Pancreas (tissue), 10 donors: Measurements from ENCODE around the gene SLC2A10. TPM values are rescaled to one million over a fixed set of nuclear protein-coding genes. Genes with fewer than 3 reads are reported as not detected.

Experiments used
- ATAC-seq, 4 donors: fragments of 200-7000 bp; cut with Tn5 transposase; one replicate each; pipeline versions ENCODE4 v1.8.0 to v1.9.1; 2020; ENCODE audit warnings: mild to moderate bottlenecking in 4 of 4, moderate library complexity in 4 of 4
- DNase-seq, 6 donors: peaks; one replicate each; pipeline ENCODE4 v3.0.0-alpha.2; 2020
- FAIRE-seq: peaks from 2 replicates; lab custom pipeline; 2012; peaks lifted over from hg19 to GRCh38; lab: Jason Lieb, UNC
- H3K27ac ChIP-seq, 4 donors: fragments of 200-600 bp; sonication (generic); 1 replicate in 3 of 4; 2 replicates in 1 of 4; pipeline versions ENCODE4 v1.5.0 to v1.8.0; 2020
- H3K27me3 ChIP-seq, 4 donors: fragments of 200-600 bp; one replicate each; pipeline ENCODE4 v1.8.0; 2021
- H3K36me3 ChIP-seq, 3 donors: fragments of 200-600 bp; sonication (generic) in 1 of 3; one replicate each; pipeline versions ENCODE4 v1.5.0 to v1.8.0; 2020 to 2021
- H3K4me1 ChIP-seq, 3 donors: fragments of 200-600 bp; one replicate each; pipeline ENCODE4 v1.8.0; 2021
- H3K4me3 ChIP-seq, 4 donors: fragments of 200-600 bp; sonication (generic) in 2 of 4; one replicate each; pipeline versions ENCODE4 v1.5.0 to v1.8.0; 2020 to 2021
- H3K9me3 ChIP-seq, 4 donors: fragments of 200-600 bp; one replicate each; pipeline ENCODE4 v1.8.0; 2021
- WGBS, 2 donors: extraction: QIAGEN DNeasy Blood & Tissue Kit; methylation state at CpG; one replicate each; pipeline ENCODE4 v1.1.7; 2013; 5-methylcytosine and 5-hydroxymethylcytosine counted together
- intact Hi-C, 3 donors: fragments of 100-400 bp; cut with DNase I; formaldehyde crosslinking; loops; one replicate each; pipeline versions ENCODE4 v1.11.1 to v1.14.2; 2022
- polyA plus RNA-seq, 2 donors: library from polyadenylated mRNA; stranded (reverse); fragments of 200-250 nt; gene quantifications; one replicate each; pipeline ENCODE4 v1.2.3, GENCODE V29; 2013
- total RNA-seq, 6 donors: library from RNA; stranded (reverse); fragmentation: NEBNext Ultra II Directional in 4 of 6; extraction: Animal tissue kit (Norgen Biotek cat#: 25700) in 4 of 6; gene quantifications; one replicate each; pipeline versions ENCODE4 v1.2.1 to v1.2.4, GENCODE V29; 2021 to 2023
- TF ChIP-seq, protein P1 (sequence below), 4 donors: fragments of 200-600 bp; sonication (generic) in 3 of 4; IDR thresholded peaks; one replicate each; pipeline versions ENCODE4 v1.5.0 to v1.8.0; 2021; ENCODE audit warnings: antibody characterized with exemption in 4 of 4
- donor health status: healthy with polysubstance abuse.
- donor health status: DM: no; HTN: no; CAD: no; lungs with moderate emphysema.
- donor health status: DM: no; HTN: no; CAD: no.
- donor health status: control.
- donor health status: control.
- donor health status: Bipolar disorder and iron deficiency.
- donor health status: DM: yes; HTN: yes; CAD: no.
- donor health status: DM: no; HTN: no; CAD: no.
- donor health status: DM: no; HTN: no; CAD: no.
- donor health status: DM: yes; HTN: yes; CAD: no.

The SLC2A10 gene
- total and polyA plus RNA-seq, 8 donors = 10.9 to 20.9 (median 13.8) TPM

DNA sequence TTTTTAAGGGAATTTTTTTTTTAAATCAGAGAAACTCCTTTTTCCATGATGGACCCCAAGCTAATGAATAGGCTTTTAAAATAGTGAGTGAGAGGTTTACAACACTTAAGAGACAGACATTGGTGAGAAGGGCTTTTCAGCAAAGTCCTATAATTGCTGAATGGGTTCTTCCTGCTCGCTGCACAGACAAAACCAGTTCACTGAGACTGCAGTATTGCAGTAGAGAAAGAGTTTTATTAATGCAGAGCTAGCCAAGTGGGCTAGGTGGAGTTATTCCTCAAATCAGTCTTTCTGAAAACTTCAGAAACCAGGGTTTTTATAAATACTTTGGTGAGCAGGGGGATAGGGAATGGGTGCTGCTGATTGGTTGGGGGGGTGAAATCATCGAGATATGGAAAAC lies 3.2 kb upstream of the SLC2A10 start:
- no peak for FAIRE-seq

DNA sequence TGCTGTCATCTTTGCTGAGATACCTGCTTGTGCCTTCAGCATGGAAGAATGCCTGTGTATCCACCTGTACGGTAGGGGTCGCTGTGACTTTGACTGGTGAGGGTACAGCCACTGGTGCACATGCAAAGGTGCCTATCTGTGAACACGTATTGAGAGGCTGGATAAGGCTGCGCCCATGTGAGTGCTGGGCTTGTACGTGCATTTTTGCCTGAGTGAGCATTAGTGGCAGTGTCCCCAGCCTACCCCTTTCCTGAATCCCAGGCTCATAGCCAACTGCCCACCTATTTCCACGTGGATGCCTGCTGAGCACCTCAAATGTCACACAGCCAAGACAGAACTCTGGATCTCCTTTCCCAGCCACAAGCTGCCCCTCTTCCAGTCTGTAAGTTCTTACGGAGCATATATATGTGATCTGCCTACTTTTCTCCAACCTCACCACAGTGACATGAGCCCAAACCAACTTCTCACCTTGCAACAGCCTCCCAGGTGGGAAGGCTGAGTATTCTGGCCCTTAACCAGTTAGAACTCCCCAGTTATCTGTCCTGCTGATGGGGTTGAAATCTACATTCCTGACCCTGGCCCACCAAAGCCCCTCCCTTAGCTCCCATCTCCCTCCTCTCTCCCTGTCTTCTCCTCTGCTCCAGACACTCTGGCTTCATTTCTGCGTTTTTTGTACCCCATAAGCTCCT lies 1.1 kb upstream of the SLC2A10 start:
- WGBS, 2 donors = 48 to 54% methylated on average over 8 of the region's 8 CpGs
- H3K4me3 ChIP-seq = peak overlapping the region in 2 of 4 donors; percentile 69 to 86
- no peaks in the 10 kb centered on the region for H3K27me3 ChIP-seq
- peak; percentile 61 to 82 (median 72) for DNase-seq
- H3K27ac ChIP-seq = peak overlapping the region in 3 of 4 donors; percentile 67 to 82 (median 69)
- FAIRE-seq = no peak
- peak; percentile 61 to 77 (median 69) for ATAC-seq
- peaks cover 0 to 21% (median 9%) of the 10 kb centered on the region in 3 donors for H3K4me1 ChIP-seq
- no peaks in the 10 kb centered on the region for H3K9me3 ChIP-seq
- TF ChIP-seq, protein P1, sequence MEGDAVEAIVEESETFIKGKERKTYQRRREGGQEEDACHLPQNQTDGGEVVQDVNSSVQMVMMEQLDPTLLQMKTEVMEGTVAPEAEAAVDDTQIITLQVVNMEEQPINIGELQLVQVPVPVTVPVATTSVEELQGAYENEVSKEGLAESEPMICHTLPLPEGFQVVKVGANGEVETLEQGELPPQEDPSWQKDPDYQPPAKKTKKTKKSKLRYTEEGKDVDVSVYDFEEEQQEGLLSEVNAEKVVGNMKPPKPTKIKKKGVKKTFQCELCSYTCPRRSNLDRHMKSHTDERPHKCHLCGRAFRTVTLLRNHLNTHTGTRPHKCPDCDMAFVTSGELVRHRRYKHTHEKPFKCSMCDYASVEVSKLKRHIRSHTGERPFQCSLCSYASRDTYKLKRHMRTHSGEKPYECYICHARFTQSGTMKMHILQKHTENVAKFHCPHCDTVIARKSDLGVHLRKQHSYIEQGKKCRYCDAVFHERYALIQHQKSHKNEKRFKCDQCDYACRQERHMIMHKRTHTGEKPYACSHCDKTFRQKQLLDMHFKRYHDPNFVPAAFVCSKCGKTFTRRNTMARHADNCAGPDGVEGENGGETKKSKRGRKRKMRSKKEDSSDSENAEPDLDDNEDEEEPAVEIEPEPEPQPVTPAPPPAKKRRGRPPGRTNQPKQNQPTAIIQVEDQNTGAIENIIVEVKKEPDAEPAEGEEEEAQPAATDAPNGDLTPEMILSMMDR (IDR thresholded peaks at IDR 0.05) = peak in 3 of 4 donors; percentile 32 to 59 (median 44)
- no peaks in the 10 kb centered on the region for H3K36me3 ChIP-seq
- intact Hi-C loops = no loop called here

More for the DNA sequence above, 3.2 kb upstream of the SLC2A10 start:
- TF ChIP-seq, protein P1 (IDR thresholded peaks at IDR 0.05) = no peak
- Histone ChIP-seq H3K9me3 (no peaks in the 10 kb centered on the region), H3K4me3 (no peak overlapping the region), H3K4me1 (peaks cover 0 to 9% (median 5%) of the 10 kb centered on the region in 3 donors), H3K36me3 (no peaks in the 10 kb centered on the region), H3K27ac (no peak overlapping the region), H3K27me3 (no peaks in the 10 kb centered on the region)
- 91 to 95% methylated on average over 2 of the region's 2 CpGs for WGBS, 2 donors
- no peak for DNase-seq
- intact Hi-C loops = no loop called here
- no peak for ATAC-seq

DNA sequence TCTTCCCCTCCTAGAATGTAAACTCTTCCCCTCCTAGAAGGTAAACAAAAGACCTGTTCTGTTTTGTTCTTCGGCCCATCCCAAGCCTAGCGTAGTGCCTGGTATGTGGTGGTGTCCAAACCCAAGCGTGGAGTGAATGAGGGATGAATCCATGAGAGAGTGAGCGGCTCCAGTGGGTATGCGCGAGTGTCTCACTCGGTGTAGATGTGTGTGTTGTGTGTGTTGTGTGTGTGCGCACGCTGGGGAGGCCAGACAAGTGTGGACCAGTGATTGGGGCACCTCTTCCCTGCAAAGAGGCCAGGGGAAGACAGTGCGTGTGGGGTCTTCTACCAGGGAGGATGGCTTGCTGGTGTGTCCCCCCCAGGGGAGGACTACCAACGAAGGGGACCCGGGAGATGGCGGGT lies 392 bp upstream of the SLC2A10 start:
- ATAC-seq = peak; percentile 32 to 40 (median 35)
- H3K9me3 ChIP-seq = no peaks in the 10 kb centered on the region
- no peak for DNase-seq
- no peaks in the 10 kb centered on the region for H3K36me3 ChIP-seq
- peak overlapping the region; percentile 49 to 86 (median 66) for H3K4me3 ChIP-seq
- H3K27me3 ChIP-seq = no peaks in the 10 kb centered on the region
- TF ChIP-seq, protein P1 (IDR thresholded peaks at IDR 0.05) = no peak
- H3K27ac ChIP-seq = peak overlapping the region; percentile 67 to 82 (median 73)
- intact Hi-C loops = no loop called here
- WGBS, 2 donors = 55 to 57% methylated on average over 12 to 13 of the region's 13 CpGs
- FAIRE-seq = no peak
- H3K4me1 ChIP-seq = peaks cover 0 to 24% (median 9%) of the 10 kb centered on the region in 3 donors

DNA sequence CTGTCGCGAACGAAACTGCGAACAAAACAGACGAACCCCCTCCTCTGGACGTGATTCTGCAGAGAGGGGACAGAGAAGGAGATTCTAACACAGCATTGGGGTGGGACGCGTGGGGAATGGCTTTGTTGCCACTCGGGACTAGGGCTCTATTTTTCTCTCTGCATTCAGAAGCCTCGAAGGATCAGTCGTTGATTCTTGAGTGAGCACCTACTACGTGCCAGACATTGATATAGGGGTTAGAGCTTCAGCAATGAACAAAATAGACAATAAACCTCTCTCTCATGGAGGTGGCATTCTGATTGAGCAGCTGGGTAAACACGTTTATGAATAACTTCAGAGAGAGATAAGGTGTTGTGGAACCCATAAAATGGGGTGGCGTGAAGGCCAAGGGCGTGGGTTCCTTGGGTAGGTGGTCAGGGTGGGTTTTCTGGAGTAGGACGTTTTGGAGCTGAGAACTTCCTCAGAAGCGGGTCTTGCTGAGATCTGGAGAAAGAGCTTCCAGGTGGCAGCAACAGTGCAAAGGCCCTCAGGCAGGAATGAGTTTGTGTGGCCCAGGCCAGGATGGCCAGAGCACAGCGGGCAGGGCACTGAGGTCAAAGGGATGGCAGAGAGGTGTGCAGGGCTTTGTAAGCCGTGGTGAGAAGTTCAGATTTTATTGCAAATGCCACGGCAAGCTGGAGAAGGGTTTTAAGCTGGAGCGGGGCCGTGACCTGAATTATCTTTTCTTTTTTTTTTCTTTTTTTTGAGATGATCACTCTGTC lies 884 bp downstream of the SLC2A10 start:
- no peak for DNase-seq
- FAIRE-seq = no peak
- Histone ChIP-seq H3K27me3 (no peaks in the 10 kb centered on the region), H3K4me3 (peak overlapping the region; percentile 49 to 86 (median 66)), H3K36me3 (no peaks in the 10 kb centered on the region), H3K4me1 (peaks cover 0 to 24% (median 12%) of the 10 kb centered on the region in 3 donors), H3K9me3 (no peaks in the 10 kb centered on the region), H3K27ac (peak overlapping the region; percentile 67 to 82 (median 73))
- TF ChIP-seq, protein P1 (IDR thresholded peaks at IDR 0.05) = no peak
- WGBS, 2 donors = 20 to 25% methylated on average over 22 of the region's 22 CpGs
- intact Hi-C loops = no loop called here
- ATAC-seq = peak in 3 of 4 donors; percentile 6 to 24 (median 10)
